GM12878 (cell line): ENCODE results near the gene USP37. TPM values are rescaled to one million over a fixed set of nuclear protein-coding genes. Genes with fewer than 3 reads are reported as not detected.

ENCODE experiments used
- ATAC-seq: fragments of 200-7000 bp; cut with Tn5 transposase; 3 replicates; pipeline ENCODE4 v1.9.1; 2020; ENCODE audit warnings: mild to moderate bottlenecking, moderate library complexity
- BruUV-seq: library from RNA; stranded (reverse); fragments of 400-500 nt; replicated peaks from 2 replicates; lab custom pipeline; 2021; lab: Mats Ljungman, UMichigan
- CTCF ChIA-PET: fragments of 300-600 bp; sonication (Branson Sonifier 250); formaldehyde crosslinking; extraction: SDS; loops from one replicate; lab custom pipeline; 2021; ENCODE audit warnings: inconsistent platforms; lab: Yijun Ruan, JAX
- POLR2A ChIA-PET: fragments of 350-600 bp; formaldehyde crosslinking; extraction: SDS; loops from one replicate; lab custom pipeline; 2021; ENCODE audit warnings: inconsistent platforms; lab: Charles Lee
- RAD21 ChIA-PET: fragments of 300-600 bp; sonication (Branson Sonifier 250); formaldehyde crosslinking; loops from one replicate; lab custom pipeline; 2023; ENCODE audit warnings: antibody characterized with exemption; ENCODE audit not compliant: unreplicated experiment; lab: Charles Lee
- SMC1A ChIA-PET: fragments of 300-600 bp; sonication (Branson Sonifier 250); formaldehyde crosslinking; loops from one replicate; lab custom pipeline; 2023; ENCODE audit not compliant: unreplicated experiment, uncharacterized antibody; lab: Charles Lee
- DNase-seq: peaks from one replicate; pipeline ENCODE4 v3.0.0-alpha.2; 2011; ENCODE audit warnings: low read depth, low spot score
- FAIRE-seq: peaks from 3 replicates; lab custom pipeline; 2011; peaks lifted over from hg19 to GRCh38; lab: Jason Lieb, UNC
- H2AFZ ChIP-seq: 2 replicates; pipeline ENCODE4 v1.6.0; 2011; ENCODE audit warnings: low read depth, low read length, control low read depth; ENCODE audit not compliant: control insufficient read depth
- H3K27ac ChIP-seq: 2 replicates; pipeline ENCODE4 v1.5.1; 2011; ENCODE audit warnings: control low read depth; ENCODE audit not compliant: control insufficient read depth, insufficient read depth
- H3K27me3 ChIP-seq, 2 experiments: replicated peaks in 1 of 2; 2 replicates each; pipeline versions ENCODE4 v1.6.0 to v1.6.1; 2011; ENCODE audit warnings: low read length in 1 of 2; ENCODE audit not compliant: control insufficient read depth in 2 of 2, insufficient read depth in 2 of 2
- H3K36me3 ChIP-seq, 2 experiments: 2 replicates each; pipeline ENCODE4 v1.5.1; 2011; ENCODE audit warnings: low read length in 1 of 2; ENCODE audit not compliant: control insufficient read depth in 2 of 2, insufficient read depth in 2 of 2
- H3K4me1 ChIP-seq: 2 replicates; pipeline ENCODE4 v1.6.1; 2011; ENCODE audit warnings: mild to moderate bottlenecking, low read length, moderate library complexity, mixed read lengths; ENCODE audit not compliant: control insufficient read depth, insufficient read depth
- H3K4me2 ChIP-seq: 2 replicates; pipeline ENCODE4 v1.6.0; 2011; ENCODE audit warnings: control low read depth; ENCODE audit not compliant: control insufficient read depth, insufficient read depth
- H3K4me3 ChIP-seq: fragments of 200-600 bp; sonication (generic); 2 replicates; pipeline ENCODE4 v1.5.1; 2016
- H3K79me2 ChIP-seq: 2 replicates; pipeline ENCODE4 v1.6.0; 2011; ENCODE audit warnings: low read length; ENCODE audit not compliant: control insufficient read depth, insufficient read depth
- H3K9ac ChIP-seq: 2 replicates; pipeline ENCODE4 v1.8.0; 2011; ENCODE audit warnings: low read length, control low read depth, mixed read lengths; ENCODE audit not compliant: control insufficient read depth, insufficient read depth
- H3K9me3 ChIP-seq: replicated peaks from 3 replicates; pipeline ENCODE4 v1.5.1; 2011; ENCODE audit warnings: mild to moderate bottlenecking, low read length; ENCODE audit not compliant: control insufficient read depth, insufficient read depth
- H4K20me1 ChIP-seq: 2 replicates; pipeline ENCODE4 v1.6.0; 2011; ENCODE audit not compliant: control insufficient read depth, insufficient read depth
- EED ChIP-seq: sonication (generic); IDR thresholded peaks from 2 replicates; pipeline ENCODE4 v1.6.1; 2016; ENCODE audit warnings: antibody characterized with exemption, low read depth
- ETV6 ChIP-seq, 2 experiments: fragments of 450-650 bp in 1 of 2; IDR thresholded peaks in 1 of 2; conservative IDR thresholded peaks in 1 of 2; 2 replicates each; pipeline ENCODE4 v1.6.1; 2014; ENCODE audit warnings: antibody characterized with exemption in 1 of 2, borderline replicate concordance in 1 of 2, low read depth in 1 of 2, mild to moderate bottlenecking in 1 of 2, moderate library complexity in 1 of 2
- IKZF1 ChIP-seq: fragments of 450-650 bp; conservative IDR thresholded peaks from 2 replicates; pipeline ENCODE4 v1.6.1; 2017; ENCODE audit warnings: antibody characterized with exemption, mild to moderate bottlenecking
- MYB ChIP-seq: fragments of 150-350 bp; IDR thresholded peaks from 2 replicates; pipeline ENCODE4 v1.6.1; 2014; ENCODE audit warnings: mild to moderate bottlenecking, low read depth, low read length, borderline replicate concordance
- NFIC ChIP-seq: IDR thresholded peaks from 2 replicates; pipeline ENCODE4 v1.6.1; 2012; ENCODE audit warnings: low read depth, mild to moderate bottlenecking, inconsistent platforms, low read length, moderate library complexity
- WGBS: methylation state at CpG from one replicate; pipeline ENCODE4 v1.1.6; 2016; ENCODE audit warnings: low lambda C conversion rate; ENCODE audit not compliant: insufficient replicate concordance, insufficient coverage; ENCODE audit errors: missing lambda C conversion rate; 5-methylcytosine and 5-hydroxymethylcytosine counted together
- in situ Hi-C: fragments of 300-500 bp; cut with MboI; formaldehyde crosslinking; loops from 9 replicates; pipeline ENCODE4 v1.14.3; 2018; ENCODE audit warnings: mixed read lengths
- intact Hi-C: fragments of 100-400 bp; cut with micrococcal nuclease; formaldehyde crosslinking; loops from one replicate; pipeline ENCODE4 v1.14.2; 2022; ENCODE audit not compliant: unreplicated experiment
- polyA plus RNA-seq, 11 experiments: library from polyadenylated mRNA; depleted of rRNA in 4 of 11; unstranded in 6 of 11; stranded (reverse) in 5 of 11; fragments of >200 nt; fragmentation: Nextera tagmentation in 4 of 11; fragmentation: Illumina TruSeq in 1 of 11; extraction: Ambion mirVana in 4 of 11; extraction: Trizol in 1 of 11; gene quantifications; 1 replicate in 1 of 11; 2 replicates in 10 of 11; pipeline versions ENCODE4 v1.2.1 to v1.2.3, GENCODE V29; 2011 to 2016; ENCODE audit warnings: inconsistent platforms in 2 of 11, missing spikeins in 2 of 11, low read depth in 1 of 11
- total RNA-seq, 4 experiments: library from RNA; depleted of rRNA in 3 of 4; stranded (reverse); fragments of >200 nt in 3 of 4; fragmentation: Illumina TruSeq in 1 of 4; extraction: Trizol in 1 of 4; gene quantifications; 2 replicates each; pipeline versions ENCODE4 v1.2.1 to v1.2.3, GENCODE V29; 2013 to 2021
- TF ChIP-seq, protein P1 (sequence below): fragments of 450-650 bp; formaldehyde crosslinking; IDR thresholded peaks from 2 replicates; pipeline ENCODE4 v1.4.0; 2020; ENCODE audit warnings: mild to moderate bottlenecking, moderate library complexity
- TF ChIP-seq, protein P2 (sequence below): IDR thresholded peaks from 2 replicates; pipeline ENCODE4 v1.6.1; 2011; ENCODE audit warnings: borderline replicate concordance, low read depth, mild to moderate bottlenecking, moderate library complexity, mixed read lengths, low read length; ENCODE audit not compliant: insufficient read depth; ENCODE audit errors: extremely low read length
- TF ChIP-seq, protein P3 (sequence below): fragments of 450-650 bp; IDR thresholded peaks from 2 replicates; pipeline ENCODE4 v1.6.1; 2017; ENCODE audit warnings: mild to moderate bottlenecking, moderate library complexity
- TF ChIP-seq, protein P4 (sequence below): fragments of 450-650 bp; IDR thresholded peaks from 2 replicates; pipeline ENCODE4 v1.6.1; 2018; ENCODE audit warnings: borderline replicate concordance, mild to moderate bottlenecking; ENCODE audit not compliant: partially characterized antibody

Gene USP37
- total and polyA plus RNA-seq, 10 of the 15 experiments (the other 5 are each of a cell fraction or from before 2014, with no cell fraction given): 2.8 to 16.0 (median 10.4) TPM

DNA sequence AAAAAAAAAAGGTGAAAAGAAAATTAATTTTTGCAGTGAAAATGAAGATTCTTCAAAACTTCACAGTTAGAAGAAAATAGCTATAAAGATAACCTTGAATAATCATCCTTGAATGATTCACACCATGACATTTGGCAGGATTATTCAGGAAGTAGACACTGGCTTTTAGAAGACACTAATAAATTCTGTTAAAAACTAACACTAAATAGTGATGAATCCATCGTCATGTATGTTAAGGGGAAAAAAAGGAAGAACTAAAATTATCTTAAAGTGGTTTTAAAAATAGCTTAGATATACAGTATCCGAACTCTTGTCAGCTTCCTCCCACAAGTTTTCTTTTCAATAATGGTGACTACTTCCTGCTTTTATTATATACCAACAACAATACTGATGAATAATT is 10.2 kb downstream of the USP37 start:
- H2AFZ ChIP-seq: no peak overlapping the region
- CTCF ChIA-PET: interaction anchor here (0.8 to 0.9 kb wide), 2 partner anchors 10 kb away, joined by 3 read pairs; partner anchors contain the start of gene USP37
- intact Hi-C loops (no loop called here), in situ Hi-C loops (no loop called here)
- no peaks in the 10 kb centered on the region for H4K20me1 ChIP-seq
- no peaks in the 10 kb centered on the region for H3K4me1 ChIP-seq
- POLR2A ChIA-PET: interaction anchor here (0.6 to 2.0 kb wide), 5 partner anchors 8 to 672 kb away, joined by 3 to 8 read pairs (median 4); partner anchors contain the start of gene USP37
- no peak overlapping the region for H3K27ac ChIP-seq
- no peak for FAIRE-seq
- BruUV-seq: no TSS peak
- peaks cover 3 to 12% of the 10 kb centered on the region in 2 experiments for H3K36me3 ChIP-seq
- no peak overlapping the region for H3K9ac ChIP-seq
- SMC1A ChIA-PET: interaction anchor here (0.8 to 1.0 kb wide), 3 partner anchors 13 to 20 kb away, joined by 3 read pairs; no protein-coding TSS in a partner anchor
- no peak for ATAC-seq
- H3K27me3 ChIP-seq: no peaks in the 10 kb centered on the region
- no peaks in the 10 kb centered on the region; the same call in 2 of the 3 replicates for H3K9me3 ChIP-seq
- peaks cover 4% of the 10 kb centered on the region; the same call in 1 of the 2 replicates for H3K79me2 ChIP-seq
- no peak overlapping the region for H3K4me3 ChIP-seq
- DNase-seq: no peak
- RAD21 ChIA-PET: interaction anchor here (0.8 kb wide), 1 partner anchor 11 kb away, joined by 3 read pairs; no protein-coding TSS in a partner anchor
- no peak overlapping the region for H3K4me2 ChIP-seq
- 27% methylated on average over 2 of the region's 2 CpGs for WGBS
- TF ChIP-seq, protein P1, sequence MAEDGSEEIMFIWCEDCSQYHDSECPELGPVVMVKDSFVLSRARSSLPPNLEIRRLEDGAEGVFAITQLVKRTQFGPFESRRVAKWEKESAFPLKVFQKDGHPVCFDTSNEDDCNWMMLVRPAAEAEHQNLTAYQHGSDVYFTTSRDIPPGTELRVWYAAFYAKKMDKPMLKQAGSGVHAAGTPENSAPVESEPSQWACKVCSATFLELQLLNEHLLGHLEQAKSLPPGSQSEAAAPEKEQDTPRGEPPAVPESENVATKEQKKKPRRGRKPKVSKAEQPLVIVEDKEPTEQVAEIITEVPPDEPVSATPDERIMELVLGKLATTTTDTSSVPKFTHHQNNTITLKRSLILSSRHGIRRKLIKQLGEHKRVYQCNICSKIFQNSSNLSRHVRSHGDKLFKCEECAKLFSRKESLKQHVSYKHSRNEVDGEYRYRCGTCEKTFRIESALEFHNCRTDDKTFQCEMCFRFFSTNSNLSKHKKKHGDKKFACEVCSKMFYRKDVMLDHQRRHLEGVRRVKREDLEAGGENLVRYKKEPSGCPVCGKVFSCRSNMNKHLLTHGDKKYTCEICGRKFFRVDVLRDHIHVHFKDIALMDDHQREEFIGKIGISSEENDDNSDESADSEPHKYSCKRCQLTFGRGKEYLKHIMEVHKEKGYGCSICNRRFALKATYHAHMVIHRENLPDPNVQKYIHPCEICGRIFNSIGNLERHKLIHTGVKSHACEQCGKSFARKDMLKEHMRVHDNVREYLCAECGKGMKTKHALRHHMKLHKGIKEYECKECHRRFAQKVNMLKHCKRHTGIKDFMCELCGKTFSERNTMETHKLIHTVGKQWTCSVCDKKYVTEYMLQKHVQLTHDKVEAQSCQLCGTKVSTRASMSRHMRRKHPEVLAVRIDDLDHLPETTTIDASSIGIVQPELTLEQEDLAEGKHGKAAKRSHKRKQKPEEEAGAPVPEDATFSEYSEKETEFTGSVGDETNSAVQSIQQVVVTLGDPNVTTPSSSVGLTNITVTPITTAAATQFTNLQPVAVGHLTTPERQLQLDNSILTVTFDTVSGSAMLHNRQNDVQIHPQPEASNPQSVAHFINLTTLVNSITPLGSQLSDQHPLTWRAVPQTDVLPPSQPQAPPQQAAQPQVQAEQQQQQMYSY (CRISPR knock-in tag): no peak
- TF ChIP-seq, protein P2, sequence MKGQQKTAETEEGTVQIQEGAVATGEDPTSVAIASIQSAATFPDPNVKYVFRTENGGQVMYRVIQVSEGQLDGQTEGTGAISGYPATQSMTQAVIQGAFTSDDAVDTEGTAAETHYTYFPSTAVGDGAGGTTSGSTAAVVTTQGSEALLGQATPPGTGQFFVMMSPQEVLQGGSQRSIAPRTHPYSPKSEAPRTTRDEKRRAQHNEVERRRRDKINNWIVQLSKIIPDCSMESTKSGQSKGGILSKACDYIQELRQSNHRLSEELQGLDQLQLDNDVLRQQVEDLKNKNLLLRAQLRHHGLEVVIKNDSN: no peak
- TF ChIP-seq NFIC: no peak
- TF ChIP-seq, protein P3, sequence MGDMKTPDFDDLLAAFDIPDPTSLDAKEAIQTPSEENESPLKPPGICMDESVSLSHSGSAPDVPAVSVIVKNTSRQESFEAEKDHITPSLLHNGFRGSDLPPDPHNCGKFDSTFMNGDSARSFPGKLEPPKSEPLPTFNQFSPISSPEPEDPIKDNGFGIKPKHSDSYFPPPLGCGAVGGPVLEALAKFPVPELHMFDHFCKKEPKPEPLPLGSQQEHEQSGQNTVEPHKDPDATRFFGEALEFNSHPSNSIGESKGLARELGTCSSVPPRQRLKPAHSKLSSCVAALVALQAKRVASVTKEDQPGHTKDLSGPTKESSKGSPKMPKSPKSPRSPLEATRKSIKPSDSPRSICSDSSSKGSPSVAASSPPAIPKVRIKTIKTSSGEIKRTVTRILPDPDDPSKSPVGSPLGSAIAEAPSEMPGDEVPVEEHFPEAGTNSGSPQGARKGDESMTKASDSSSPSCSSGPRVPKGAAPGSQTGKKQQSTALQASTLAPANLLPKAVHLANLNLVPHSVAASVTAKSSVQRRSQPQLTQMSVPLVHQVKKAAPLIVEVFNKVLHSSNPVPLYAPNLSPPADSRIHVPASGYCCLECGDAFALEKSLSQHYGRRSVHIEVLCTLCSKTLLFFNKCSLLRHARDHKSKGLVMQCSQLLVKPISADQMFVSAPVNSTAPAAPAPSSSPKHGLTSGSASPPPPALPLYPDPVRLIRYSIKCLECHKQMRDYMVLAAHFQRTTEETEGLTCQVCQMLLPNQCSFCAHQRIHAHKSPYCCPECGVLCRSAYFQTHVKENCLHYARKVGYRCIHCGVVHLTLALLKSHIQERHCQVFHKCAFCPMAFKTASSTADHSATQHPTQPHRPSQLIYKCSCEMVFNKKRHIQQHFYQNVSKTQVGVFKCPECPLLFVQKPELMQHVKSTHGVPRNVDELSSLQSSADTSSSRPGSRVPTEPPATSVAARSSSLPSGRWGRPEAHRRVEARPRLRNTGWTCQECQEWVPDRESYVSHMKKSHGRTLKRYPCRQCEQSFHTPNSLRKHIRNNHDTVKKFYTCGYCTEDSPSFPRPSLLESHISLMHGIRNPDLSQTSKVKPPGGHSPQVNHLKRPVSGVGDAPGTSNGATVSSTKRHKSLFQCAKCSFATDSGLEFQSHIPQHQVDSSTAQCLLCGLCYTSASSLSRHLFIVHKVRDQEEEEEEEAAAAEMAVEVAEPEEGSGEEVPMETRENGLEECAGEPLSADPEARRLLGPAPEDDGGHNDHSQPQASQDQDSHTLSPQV: no peak
- TF ChIP-seq EED: no peak
- TF ChIP-seq, protein P4, sequence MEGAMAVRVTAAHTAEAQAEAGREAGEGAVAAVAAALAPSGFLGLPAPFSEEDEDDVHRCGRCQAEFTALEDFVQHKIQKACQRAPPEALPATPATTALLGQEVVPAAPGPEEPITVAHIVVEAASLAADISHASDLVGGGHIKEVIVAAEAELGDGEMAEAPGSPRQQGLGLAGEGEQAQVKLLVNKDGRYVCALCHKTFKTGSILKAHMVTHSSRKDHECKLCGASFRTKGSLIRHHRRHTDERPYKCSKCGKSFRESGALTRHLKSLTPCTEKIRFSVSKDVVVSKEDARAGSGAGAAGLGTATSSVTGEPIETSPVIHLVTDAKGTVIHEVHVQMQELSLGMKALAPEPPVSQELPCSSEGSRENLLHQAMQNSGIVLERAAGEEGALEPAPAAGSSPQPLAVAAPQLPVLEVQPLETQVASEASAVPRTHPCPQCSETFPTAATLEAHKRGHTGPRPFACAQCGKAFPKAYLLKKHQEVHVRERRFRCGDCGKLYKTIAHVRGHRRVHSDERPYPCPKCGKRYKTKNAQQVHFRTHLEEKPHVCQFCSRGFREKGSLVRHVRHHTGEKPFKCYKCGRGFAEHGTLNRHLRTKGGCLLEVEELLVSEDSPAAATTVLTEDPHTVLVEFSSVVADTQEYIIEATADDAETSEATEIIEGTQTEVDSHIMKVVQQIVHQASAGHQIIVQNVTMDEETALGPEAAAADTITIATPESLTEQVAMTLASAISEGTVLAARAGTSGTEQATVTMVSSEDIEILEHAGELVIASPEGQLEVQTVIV: no peak
- no peak for TF ChIP-seq IKZF1
- no peak for TF ChIP-seq ETV6 (conservative IDR thresholded peaks at IDR 0.05 in 1 of 2, IDR thresholded peaks at IDR 0.05 in 1 of 2; ENCODE audit: borderline replicate concordance in 1 of 2, low read depth in 1 of 2)
- no peak for TF ChIP-seq MYB
